Measurements from ENCODE around the gene ABCA13.
A peak's percentile ranks its signal among the peaks of the same experiment; 100 is the strongest.

DNA sequence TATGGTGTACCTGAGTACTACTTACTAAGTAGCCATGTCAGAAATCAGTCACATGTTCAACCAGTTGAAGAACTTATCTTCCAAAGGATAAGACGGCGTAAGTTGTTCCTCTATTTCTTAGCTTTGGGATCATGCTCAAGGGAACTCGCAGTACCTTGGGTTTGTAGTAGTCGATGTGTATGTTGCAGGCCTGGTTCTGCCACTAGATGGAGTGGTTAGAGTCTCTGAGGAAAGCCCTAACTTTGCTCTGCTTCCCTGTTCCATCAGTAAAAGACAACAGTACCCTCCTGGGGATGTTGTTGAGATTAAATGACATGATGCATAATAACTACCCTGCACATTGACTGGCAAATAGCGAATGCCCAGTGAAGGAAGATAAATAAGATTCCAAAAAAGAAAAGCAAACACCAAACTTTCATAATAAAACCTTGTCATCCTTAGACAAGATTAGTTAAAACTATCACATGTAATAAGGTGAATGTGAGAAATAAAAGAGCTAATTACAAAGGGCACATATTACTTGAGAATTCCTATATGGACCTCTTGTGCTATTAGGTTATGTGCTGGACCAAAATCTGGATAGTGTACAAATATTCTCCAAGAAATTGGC is 165.9 kb downstream of the ABCA13 start:
- TF ChIP-seq CTCF (conservative IDR thresholded peaks at IDR 0.05) (peak; percentile 79), ZFX (IDR thresholded peaks at IDR 0.05) (no peak)
